PFSK-1 (cell line): ENCODE measurements around the gene DIP2B.

Experiments used
- FOXP2 ChIP-seq: optimal IDR thresholded peaks from 2 replicates; pipeline ENCODE3; 2011; ENCODE audit warnings: borderline replicate concordance, control low read depth, inconsistent platforms; ENCODE audit not compliant: insufficient read depth; ENCODE audit errors: extremely low read length, extremely low read depth
- POLR2AphosphoS5 ChIP-seq: IDR thresholded peaks from 2 replicates; pipeline ENCODE4 v1.6.1; 2012; ENCODE audit warnings: low read depth, mild to moderate bottlenecking, control low read depth, low read length, moderate library complexity
- SIN3A ChIP-seq: IDR thresholded peaks from 2 replicates; pipeline ENCODE4 v1.6.1; 2012; ENCODE audit warnings: mild to moderate bottlenecking, low read length, moderate library complexity, borderline replicate concordance; ENCODE audit not compliant: insufficient read depth
- TAF1 ChIP-seq: IDR thresholded peaks from 2 replicates; pipeline ENCODE4 v1.6.1; 2012; ENCODE audit warnings: low read length, control low read depth, borderline replicate concordance; ENCODE audit not compliant: insufficient read depth
- TF ChIP-seq, protein P1 (sequence below), 2 experiments: IDR thresholded peaks; 2 replicates each; pipeline versions ENCODE4 v1.6.1 to v1.8.0; 2011 to 2012; ENCODE audit warnings: low read depth in 2 of 2, low read length in 2 of 2, control low read depth in 1 of 2, inconsistent platforms in 1 of 2, mild to moderate bottlenecking in 1 of 2, moderate library complexity in 1 of 2; ENCODE audit not compliant: insufficient read depth in 1 of 2

The DIP2B gene

DNA sequence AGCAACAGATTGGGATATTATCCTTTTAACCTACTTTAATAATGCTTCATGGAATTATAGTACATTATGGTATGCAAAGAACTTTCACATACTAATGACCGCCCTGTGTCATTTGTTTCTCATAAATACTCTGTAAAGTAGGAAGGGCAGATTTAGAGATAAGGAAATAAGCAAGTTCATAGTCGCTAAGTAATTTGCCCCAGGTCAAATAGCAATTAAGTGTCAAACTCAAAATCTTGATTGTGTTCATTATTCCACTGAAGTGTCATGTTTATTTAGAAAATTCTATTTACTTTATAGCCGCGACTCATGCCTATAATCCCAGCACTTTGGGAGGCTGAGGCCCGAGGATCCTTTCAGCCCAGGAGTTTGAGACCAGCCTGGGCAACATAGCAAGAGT lies 160.4 kb downstream of the DIP2B start:
- TF ChIP-seq POLR2AphosphoS5: no peak
- TF ChIP-seq, protein P1, sequence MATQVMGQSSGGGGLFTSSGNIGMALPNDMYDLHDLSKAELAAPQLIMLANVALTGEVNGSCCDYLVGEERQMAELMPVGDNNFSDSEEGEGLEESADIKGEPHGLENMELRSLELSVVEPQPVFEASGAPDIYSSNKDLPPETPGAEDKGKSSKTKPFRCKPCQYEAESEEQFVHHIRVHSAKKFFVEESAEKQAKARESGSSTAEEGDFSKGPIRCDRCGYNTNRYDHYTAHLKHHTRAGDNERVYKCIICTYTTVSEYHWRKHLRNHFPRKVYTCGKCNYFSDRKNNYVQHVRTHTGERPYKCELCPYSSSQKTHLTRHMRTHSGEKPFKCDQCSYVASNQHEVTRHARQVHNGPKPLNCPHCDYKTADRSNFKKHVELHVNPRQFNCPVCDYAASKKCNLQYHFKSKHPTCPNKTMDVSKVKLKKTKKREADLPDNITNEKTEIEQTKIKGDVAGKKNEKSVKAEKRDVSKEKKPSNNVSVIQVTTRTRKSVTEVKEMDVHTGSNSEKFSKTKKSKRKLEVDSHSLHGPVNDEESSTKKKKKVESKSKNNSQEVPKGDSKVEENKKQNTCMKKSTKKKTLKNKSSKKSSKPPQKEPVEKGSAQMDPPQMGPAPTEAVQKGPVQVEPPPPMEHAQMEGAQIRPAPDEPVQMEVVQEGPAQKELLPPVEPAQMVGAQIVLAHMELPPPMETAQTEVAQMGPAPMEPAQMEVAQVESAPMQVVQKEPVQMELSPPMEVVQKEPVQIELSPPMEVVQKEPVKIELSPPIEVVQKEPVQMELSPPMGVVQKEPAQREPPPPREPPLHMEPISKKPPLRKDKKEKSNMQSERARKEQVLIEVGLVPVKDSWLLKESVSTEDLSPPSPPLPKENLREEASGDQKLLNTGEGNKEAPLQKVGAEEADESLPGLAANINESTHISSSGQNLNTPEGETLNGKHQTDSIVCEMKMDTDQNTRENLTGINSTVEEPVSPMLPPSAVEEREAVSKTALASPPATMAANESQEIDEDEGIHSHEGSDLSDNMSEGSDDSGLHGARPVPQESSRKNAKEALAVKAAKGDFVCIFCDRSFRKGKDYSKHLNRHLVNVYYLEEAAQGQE (IDR thresholded peaks at IDR 0.05; ENCODE audit: insufficient read depth in 1 of 2, low read depth in 2 of 2, low read length in 2 of 2): no peak
- no peak for TF ChIP-seq TAF1
- TF ChIP-seq SIN3A: no peak
- TF ChIP-seq FOXP2: no peak

DNA sequence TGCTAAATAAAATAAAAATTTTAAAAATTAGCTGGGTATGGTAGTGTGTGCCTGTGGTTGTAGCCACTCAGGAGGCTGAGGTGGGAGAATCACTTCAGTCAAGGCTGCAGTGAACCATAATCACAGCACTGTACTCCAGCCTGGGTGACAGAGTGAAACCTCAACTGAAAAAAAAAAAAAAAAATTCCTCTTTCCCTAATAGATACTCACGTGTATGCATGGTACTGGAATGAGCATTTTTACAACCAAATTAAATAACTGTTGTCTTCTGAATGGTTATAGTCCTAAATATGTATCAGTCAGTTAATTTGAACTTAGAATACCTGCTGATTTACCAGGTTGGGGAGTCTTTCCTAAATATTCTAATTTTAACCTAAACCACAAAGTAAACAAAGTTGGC lies 160.8 kb downstream of the DIP2B start:
- TF ChIP-seq, protein P1 (IDR thresholded peaks at IDR 0.05; ENCODE audit: insufficient read depth in 1 of 2, low read depth in 2 of 2, low read length in 2 of 2): no peak
- TF ChIP-seq SIN3A (no peak), FOXP2 (no peak), POLR2AphosphoS5 (no peak), TAF1 (no peak)

DNA sequence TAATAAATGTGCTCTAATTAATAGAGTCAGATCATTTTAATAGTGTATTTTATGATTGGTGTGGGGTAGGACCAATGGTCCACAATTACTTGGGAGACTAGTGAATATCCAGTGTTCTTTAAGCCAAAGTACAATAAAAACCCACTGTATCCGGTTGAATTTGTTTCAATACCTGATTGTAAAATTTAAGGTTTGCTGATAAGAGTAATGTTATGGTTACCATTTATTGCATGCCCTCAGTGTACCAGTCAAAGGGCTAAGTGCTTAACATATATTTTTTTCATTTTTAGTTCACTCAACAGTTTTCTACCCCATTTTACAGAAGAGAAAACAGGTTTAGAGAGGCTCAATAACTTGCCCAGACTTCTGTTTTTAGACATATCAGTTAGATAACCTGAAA lies 161.2 kb downstream of the DIP2B start:
- TF ChIP-seq TAF1 (no peak), FOXP2 (no peak), POLR2AphosphoS5 (no peak), SIN3A (no peak)
- TF ChIP-seq, protein P1 (IDR thresholded peaks at IDR 0.05; ENCODE audit: insufficient read depth in 1 of 2, low read depth in 2 of 2, low read length in 2 of 2): no peak

DNA sequence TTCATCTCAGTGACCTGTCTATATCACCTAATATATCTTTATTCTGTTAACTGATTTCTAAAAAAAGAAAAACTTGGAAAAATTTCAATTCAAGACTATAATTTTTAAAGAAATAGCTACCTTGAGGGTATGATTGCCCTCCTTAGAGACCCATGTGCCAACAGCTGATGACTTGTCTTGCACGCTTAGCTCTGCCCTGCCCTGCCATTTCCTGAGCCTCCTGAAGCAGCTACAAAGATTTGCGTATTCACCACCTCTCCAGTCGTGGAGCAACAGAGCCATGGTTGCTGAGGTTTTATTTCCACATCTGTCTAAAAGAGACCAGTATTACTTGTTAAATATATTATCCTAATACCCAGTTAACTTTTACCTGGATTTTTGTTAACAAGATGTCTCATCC lies 167.4 kb downstream of the DIP2B start:
- TF ChIP-seq FOXP2 (no peak), TAF1 (no peak), SIN3A (no peak), POLR2AphosphoS5 (no peak)
- TF ChIP-seq, protein P1 (IDR thresholded peaks at IDR 0.05; ENCODE audit: insufficient read depth in 1 of 2, low read depth in 2 of 2, low read length in 2 of 2): no peak

DNA sequence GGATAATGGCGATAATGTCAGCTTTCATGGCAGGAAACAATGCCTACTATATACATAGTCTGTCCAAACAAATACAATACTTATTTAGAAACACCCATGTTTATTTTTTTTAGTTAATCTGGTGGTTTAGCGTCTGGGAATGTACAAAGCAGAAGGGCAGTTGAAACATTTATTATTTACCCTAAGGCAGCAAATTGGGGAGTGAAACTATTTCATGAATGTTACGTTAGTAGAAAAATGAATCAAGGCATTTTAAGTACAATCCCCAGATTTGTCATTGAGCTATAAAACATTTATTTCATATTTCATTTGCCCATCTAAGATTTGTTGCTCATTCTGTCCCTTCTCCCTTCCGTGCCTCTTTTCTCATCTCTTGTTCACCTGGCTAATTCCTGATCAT lies 172.0 kb downstream of the DIP2B start:
- TF ChIP-seq TAF1 (no peak), FOXP2 (no peak), POLR2AphosphoS5 (no peak), SIN3A (no peak)
- TF ChIP-seq, protein P1 (IDR thresholded peaks at IDR 0.05; ENCODE audit: insufficient read depth in 1 of 2, low read depth in 2 of 2, low read length in 2 of 2): no peak
